ENCODE results near the gene SWSAP1.

- TF ChIP-seq POLR2AphosphoS5 (IDR thresholded peaks at IDR 0.05; ENCODE audit: low read depth, low read length) (peak; percentile 79), REST (IDR thresholded peaks at IDR 0.05; ENCODE audit: insufficient read depth in 1 of 2, low read depth in 2 of 2, low read length in 2 of 2) (no peak), TAF1 (IDR thresholded peaks at IDR 0.05; ENCODE audit: borderline replicate concordance, insufficient read depth, low read length) (no peak), FOXP2 (optimal IDR thresholded peaks at IDR 0.05; ENCODE audit: borderline replicate concordance, extremely low read depth, extremely low read length, insufficient read depth) (peak; percentile 19)
Observed at GRCh38 chr19:11355160-11356073, 19.0 kb upstream of the SWSAP1 start, which contains the start of gene PLPPR2.

Data from PFSK-1 (cell line).